GM21526 (cell line): ENCODE results near the gene COL4A3.

ENCODE experiments used
- ATAC-seq: cut with Tn5 transposase; IDR thresholded peaks from one replicate; pipeline ENCODE4 v1.9.1; 2021; ENCODE audit warnings: moderate library complexity; ENCODE audit not compliant: unreplicated experiment, low FRiP score

COL4A3 gene

DNA sequence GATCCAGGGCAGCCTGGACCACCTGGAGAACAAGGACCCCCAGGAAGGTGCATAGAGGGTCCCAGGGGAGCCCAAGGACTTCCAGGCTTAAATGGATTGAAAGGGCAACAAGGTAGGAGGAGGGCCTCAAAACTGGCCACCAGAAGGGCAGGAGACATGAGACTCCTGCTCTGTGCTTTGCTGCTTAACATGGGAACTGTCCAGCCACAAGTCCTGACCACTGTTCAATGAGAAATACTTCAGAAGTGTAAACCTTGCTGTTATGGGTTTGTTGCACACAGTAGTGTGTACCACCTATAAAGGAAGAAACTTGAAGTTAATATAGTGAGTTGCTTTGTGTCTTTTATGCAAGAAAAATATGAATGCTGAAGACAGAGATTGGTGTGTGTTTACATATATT lies 116.5 kb downstream of the COL4A3 start:
- ATAC-seq: no peak

DNA sequence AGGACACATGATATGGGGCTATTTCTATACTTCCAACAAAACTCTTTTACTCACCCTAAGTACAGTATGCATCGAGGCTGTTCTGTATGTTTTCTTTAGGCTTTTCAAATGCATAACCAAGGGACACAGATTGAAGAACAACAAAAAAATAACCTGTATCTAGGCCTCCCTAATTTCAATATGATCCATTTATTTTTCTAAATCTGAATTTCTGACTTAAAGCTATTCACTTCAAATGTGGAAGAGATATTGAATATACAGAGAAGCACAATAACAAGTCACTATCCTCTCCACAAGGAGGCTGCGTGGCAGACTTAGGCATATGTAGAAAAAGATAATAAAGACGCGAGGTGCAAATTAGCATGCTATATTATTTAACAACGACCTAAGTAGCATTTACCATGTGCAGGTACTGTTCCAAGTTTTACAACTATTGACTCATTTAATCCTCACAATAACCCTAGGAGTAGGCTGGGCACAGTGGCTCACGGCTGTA lies 121.4 kb downstream of the COL4A3 start:
- no peak for ATAC-seq

DNA sequence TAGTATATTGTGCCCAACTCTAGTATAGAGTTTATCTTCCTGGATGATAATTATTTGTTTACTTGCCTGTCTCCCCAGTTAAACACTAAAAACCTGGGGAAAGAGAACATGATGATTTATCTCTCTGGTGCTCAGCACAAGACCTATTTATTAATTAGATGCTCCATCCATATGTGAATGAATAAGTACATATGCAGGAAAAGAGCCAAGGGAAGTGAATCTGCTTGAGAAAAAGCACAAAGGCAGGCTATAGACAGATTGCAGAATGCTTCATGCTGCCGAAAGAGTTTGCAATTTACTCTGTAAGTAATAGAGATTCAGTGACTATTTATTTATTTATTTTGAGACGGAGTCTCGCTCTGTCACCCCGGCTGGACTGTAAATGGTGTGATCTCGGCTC lies 123.3 kb downstream of the COL4A3 start:
- ATAC-seq: no peak

DNA sequence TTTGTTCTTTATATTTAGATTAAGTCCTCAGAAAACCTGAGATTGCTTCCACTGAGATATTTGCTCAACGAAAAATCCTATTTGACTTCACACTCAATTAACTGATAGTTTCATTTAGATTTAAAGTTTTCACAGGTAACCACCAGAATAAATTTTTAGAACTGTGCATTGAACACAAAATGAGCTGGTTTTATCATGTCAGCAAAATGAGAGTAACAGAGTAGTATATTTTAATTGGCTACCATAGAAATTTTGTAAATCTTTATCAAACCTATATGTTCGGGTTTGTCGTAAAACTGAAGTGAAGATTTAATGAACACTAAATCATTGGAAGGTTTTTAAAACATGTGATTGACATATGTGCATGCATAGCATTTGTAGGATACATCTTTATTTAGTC lies 127.9 kb downstream of the COL4A3 start:
- ATAC-seq: no peak

DNA sequence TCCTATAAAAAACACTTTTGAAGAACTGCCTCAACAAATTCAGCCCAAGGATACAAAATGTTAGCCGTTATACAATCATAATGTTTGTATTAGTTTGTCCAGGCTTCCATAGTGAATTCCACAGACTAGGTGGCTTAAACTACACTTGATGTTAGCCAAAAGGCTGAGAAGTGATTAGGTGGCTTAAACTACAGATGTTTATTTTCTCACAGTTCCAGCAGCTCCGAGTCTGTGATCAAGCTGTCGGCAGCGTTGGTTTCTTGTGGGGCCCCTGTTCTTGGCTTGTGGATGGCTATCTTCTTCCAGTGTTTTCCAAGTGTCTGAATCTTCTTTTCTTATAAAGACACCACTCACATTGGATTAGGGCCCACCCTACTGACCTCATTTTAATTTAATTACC lies 129.1 kb downstream of the COL4A3 start:
- no peak for ATAC-seq

DNA sequence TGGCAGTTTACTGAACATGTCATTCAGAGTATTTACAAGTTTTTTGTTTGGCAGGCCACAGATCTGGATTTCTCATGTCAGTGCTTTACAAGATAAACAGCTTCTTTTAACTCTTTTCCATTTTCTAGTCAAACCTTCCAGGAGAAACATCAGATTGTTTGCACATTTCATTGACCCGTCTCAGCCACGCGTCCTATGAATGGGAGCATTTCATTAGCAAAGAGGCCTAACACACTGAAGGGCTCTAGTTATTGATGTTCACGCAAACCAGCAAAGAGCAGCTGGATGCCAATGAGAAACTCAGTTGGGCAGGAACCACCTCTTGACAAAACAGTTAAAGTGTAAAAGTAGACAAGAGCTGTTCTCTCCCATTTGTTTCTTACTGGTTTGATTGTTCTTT lies 131.4 kb downstream of the COL4A3 start:
- ATAC-seq: no peak

DNA sequence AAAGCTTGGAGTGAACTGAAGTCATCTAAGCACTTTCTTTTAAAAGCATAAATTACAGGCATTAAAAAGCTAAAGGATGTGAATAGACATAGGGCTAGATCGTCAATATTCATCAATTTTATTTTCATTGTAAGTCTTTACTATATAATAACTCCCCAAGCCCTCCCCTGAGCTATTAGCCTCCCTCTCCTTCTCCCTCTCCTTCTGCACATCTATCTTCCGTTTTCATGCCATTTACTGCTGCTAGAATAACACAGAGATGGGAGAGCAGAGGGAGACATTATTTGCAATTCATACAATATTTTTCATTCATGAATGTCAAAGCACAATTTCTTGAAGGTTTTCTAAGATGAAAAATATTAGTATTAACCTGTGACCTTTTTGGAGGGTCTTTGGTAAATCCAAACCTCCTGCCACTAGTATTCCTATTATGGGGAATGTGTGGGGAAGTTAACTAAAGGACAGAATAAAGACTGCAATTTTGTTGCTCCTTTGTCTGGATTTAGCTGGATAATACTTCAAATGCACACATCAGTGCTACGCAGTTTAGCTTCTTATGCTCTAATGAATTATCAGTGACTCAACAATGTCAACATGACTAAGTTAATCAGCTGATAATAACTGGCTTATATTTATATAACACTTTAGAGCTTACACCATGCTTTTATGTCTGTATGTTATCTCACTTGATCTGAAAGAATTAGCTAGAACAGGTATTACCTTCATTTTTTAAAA lies 132.4 kb downstream of the COL4A3 start:
- ATAC-seq: no peak

DNA sequence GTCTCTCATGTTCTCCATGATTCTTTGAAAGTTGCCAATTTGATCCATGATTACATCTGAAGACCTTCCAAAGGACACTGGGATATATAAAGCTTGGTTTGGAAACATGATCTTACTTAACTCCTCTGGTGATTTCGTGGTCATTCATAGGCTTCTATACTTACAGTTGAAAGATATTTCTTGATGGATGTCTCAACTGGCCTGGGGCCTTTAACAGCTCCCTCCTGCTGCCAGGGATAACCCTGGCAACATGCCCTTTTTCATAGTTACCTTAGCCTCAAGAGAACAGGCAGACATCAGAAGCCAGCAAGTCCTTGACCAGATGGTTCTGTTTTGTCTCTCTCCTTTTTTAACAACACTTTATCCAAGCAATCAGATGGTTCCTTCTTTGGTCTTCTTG lies 137.1 kb downstream of the COL4A3 start:
- no peak for ATAC-seq

DNA sequence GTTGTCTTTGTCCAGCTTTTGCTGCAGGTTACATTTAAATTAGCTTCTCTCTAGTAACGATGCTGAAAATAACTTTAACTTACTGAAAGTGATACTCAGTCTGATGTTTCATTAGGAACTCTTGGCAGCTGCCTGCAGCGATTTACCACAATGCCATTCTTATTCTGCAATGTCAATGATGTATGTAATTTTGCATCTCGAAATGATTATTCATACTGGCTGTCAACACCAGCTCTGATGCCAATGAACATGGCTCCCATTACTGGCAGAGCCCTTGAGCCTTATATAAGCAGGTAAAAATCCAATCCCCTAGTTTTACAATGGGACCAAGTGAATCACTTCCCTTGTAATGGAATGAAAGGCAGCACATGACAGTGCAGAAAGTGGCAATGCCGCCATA lies 144.4 kb downstream of the COL4A3 start:
- ATAC-seq: peak; percentile 92

DNA sequence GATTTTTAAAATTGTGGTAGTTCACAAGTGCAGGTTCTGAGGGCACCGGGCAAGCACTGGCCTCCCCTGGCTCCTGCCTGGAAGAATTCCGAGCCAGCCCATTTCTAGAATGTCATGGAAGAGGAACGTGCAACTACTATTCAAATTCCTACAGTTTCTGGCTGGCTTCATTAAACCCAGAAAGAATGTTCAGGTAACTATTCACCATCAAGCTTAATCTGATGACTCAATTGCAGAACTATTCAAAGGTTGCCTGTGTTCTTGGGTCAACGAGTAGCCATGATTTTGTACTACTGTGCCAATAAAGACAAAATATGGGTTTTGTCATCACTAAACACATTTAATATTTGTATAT lies 146.3 kb downstream of the COL4A3 start:
- no peak for ATAC-seq

DNA sequence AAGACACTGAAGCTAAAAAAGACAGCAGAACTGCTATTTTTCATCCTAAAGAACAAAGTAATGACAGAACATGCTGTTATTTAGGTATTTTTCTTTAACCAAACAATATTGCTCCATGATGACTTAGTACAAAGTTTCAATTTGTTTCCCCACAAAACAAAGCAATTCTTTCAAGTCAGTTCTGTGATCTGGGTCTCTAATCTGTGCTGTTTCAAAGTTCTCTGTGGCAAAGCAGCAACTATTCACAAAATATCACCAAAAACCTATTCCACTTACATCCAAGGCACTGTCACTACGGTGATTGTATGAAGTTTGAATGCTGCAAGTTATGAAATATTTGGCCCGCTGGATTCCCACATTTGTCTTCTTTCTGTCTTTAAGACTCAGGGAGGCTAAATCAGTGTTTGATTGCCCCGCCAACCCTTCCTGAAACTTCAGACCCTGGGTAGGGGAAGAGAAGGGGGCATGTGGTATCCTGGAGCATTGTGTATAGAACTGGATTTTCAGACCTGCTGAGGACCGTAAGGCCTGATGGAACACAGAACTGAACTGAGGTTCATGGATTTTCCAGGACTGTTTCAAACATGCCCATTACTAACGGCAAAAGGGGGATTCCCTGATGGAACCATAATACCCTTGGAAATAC lies 147.6 kb downstream of the COL4A3 start:
- ATAC-seq: no peak

DNA sequence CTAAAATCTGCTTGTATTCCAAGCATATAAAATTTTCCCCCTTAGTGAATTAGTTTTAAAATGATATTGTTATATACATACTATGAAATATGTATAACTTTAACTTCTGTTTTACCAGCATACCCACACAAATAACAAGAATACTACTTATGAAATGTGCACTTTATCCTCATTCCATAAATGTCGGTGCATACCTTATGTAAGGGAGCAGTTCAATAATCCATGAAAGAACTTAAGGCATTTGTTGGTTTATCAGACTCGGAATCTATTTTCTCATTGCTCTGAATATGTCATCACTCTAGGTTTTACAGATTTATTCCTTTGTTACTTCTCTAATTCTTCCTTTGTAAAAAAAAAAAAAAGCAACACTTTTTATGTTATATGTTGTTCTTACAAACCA lies 148.2 kb downstream of the COL4A3 start:
- no peak for ATAC-seq

DNA sequence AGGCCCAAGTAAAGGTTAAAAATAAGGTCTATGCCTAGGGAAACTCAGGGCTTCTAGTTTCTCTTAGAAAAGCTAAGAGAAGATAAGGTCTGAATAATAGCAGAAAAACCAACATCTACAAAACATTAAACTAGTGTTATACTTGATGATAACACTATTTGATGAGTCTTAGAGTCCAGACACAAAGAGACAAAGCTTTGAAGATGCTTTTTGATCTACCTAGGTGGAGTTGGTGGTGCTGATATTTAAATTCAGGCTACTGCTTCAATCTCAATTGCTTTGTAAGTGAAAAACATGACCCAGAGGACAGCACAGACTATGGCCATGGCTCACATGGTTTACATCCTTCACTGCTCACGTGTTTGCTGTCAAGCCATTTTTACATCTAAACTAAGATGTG lies 148.9 kb downstream of the COL4A3 start:
- no peak for ATAC-seq

DNA sequence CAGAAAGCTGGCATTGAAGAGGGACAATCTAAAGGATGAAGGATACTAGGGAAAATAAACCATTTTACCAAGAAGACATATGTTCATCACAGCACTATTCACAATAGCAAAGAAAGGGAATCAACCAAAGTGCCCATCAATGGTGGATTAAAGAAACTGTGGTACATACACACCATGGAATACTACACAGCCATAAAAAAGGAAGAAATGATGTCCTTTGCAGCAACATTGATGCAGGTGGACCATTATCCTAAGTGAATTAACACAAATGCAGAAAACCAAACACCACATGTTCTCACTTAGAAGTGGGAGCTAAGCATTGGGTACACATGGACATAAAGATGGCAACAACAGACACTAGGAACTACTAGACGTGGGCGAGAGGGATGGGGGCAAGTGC lies 153.4 kb downstream of the COL4A3 start:
- no peak for ATAC-seq

DNA sequence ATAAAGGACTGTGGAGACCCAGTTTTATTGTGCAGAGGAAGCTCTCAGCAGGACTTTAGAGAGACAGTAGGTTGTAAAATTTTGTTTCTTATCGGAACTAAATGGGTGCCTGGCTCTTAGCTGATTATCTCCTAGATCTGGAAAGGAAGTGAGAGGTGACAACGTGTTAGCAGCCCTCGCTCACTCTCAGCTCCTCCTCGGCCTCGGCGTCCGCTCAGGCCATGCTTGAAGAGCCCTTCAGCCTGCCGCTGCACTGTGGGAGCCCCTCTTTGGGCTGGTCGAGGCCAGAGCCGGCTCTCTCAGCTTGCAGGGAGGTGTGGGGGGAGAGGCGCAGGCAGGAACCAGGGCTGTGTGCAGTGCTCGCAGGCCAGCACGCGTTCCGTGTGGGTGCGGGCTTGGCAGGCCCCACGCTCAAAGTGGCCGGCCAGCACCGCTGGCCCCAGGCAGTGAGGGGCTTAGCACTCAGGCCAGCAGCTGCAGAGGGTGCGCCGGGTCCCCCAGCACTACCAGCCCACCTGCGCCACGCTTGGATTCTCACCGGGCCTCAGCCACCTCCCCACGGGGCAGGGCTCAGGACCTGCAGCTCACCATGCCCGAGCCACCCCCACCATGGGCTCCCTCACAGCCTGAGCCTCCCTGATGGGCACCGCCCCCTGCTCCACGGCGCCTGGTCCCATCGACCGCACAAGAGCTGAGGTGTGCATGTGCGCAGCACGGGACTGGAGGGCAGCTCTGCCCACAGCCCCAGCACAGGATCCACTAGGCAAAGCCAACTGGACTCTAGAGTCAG lies 156.1 kb downstream of the COL4A3 start:
- ATAC-seq: no peak

DNA sequence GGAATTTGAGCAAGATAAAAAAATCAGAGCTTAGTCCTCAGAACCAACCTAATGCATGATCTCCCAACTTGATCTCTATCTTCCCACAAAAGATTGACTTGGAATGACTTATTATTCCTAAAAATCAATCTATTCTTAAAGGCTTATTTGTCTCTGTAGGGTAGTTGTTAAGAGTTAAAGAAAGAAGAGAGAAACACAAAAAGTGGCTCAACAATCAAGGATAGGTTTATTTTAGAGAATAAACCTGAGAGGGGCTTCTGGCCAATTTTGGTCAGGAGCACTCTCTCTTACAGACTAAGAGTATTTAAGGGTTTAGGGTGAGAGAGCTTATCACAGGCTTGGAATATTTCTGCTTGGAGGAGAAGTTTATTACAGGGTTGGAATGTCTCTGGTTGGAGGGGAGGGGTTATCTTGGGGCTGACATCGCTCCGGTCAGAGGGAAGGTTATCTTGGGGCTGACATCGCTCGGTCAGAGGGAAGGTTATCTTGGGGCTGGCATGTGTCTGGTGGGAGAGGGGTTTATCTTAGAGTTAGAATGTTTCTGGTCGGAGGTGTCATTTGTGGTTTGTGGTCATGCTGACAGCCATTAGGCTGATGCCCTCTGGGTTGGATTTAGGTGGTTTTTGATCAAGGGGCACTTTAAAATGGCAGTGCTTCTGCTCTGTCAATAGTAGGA lies 158.2 kb downstream of the COL4A3 start:
- no peak for ATAC-seq

DNA sequence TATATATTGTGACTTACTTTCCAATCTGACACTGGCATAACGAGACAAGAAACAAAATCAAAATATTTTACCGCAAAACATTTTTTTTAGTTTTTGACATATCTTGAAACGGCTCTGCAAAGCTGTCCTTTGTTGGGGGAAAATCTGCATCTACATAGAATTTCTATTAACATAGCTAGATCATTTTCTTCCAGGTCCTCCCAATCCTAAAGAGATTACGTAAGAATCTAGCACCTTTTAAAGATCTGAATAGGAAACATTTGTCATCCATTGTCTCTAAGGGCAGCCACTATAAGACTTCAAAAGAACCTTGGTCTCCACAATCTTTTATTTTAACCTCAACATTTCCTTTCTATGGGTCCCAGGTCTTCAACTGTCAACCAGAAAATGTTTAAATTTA lies 159.4 kb downstream of the COL4A3 start:
- no peak for ATAC-seq

DNA sequence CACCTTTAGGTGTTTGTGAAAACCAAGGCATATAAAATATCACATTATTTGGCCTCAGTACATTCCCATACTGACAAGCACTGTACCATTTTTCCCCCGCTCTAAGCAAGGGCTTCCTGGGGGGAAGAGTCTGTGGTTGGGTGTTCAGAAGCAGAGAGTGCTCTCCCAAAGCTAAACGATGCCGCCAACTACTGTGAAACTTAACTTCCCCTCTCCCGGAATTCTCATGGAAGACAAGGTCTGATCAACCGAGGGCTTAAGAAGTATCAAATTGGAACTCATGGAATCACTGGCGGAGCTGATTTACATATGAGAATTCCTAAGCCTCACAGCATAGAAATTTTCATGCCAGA lies 160.2 kb downstream of the COL4A3 start:
- no peak for ATAC-seq

DNA sequence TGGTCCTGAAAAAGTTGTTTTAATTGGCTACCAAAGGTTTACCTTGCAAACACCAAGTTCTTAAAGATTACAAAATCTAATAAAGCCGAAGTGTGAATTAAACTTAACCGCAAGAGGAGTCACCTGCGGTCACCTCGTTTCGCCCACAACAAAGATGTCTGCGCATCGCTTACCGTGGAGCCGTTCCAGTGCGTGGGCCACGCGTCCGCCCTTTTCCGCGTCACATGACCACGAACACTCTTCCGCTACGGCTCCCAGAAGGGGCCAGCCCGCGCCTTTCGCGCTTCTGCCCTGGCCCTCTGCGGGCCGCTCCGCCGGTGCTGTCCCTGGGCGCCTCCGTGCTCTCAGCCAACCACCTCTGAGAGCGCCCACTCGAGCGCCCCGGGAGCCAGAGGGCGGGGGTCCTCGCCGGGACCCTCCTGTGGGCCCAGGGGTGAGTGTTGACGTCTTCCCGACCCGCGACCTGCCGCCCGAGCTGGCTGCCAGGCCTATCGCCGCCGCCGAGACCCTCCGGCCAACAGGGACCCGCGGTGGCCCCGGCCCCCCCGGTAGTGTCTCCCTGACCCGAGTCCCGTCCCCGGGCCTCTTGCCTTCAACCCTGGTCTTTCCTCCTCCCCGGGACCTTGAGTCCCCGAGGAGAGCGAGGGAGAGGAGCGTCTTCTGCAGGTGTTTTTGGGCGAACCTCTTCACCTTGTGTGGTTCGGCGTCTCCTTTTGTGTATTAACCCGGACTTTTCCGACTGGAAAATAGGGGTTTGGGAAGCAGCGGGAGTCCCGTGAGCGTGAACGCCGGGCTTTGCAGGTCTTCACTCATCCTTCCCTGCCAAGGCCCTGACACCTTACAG lies 160.8 kb downstream of the COL4A3 start, which contains the start of gene MFF:
MFF (plus strand) TSS at position 257 of the 844 bp plus-strand sequence. CDS start 5,415 bp downstream, outside the sequence.
- peak; percentile 98 for ATAC-seq

DNA sequence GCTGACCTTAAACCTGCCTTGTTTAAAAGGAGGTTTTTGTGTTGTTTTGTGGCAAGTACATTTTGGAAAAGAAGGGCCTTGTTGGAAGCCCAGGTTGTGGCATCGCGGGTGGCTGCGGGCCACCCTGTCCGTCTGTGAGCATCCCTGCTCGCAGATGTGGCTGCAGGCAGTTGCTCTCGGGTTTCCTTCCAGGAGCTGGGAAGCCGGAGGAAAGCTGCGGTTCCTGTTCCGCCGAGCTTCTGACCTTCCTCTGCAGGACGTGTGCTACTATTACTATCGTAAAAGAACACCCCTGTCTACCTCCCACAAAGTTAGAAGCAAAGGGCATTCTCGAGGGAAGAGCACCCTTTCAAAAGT lies 161.4 kb downstream of the COL4A3 start:
- peak; percentile 15 for ATAC-seq
